ENCODE data around the gene P2RX2.

Gene P2RX2

GRCh38 chr12:132620113-132620898, 1.7 kb downstream of the P2RX2 start:
- no peak for DNase-seq (ENCODE audit: low spot score)

GRCh38 chr12:132620899-132621656, 2.5 kb downstream of the P2RX2 start:
- no peak for DNase-seq (ENCODE audit: low spot score)

GRCh38 chr12:132621657-132622435, 3.3 kb downstream of the P2RX2 start:
- no peak for DNase-seq (ENCODE audit: low spot score)

- peak; percentile 36 for DNase-seq (ENCODE audit: low spot score)
These were observed 4.0 kb downstream of the P2RX2 start for GRCh38 chr12:132622437-132623071.

GRCh38 chr12:132623072-132623869, 4.7 kb downstream of the P2RX2 start:
- no peak for DNase-seq (ENCODE audit: low spot score)

- DNase-seq (ENCODE audit: low spot score), result no peak
These were observed 5.7 kb downstream of the P2RX2 start for GRCh38 chr12:132624186-132624855.

GRCh38 chr12:132624910-132625630, 6.5 kb downstream of the P2RX2 start:
- DNase-seq (ENCODE audit: low spot score), result no peak

- DNase-seq (ENCODE audit: low spot score), result no peak
These were observed 7.3 kb downstream of the P2RX2 start for GRCh38 chr12:132625731-132626430.

- no peak for DNase-seq (ENCODE audit: low spot score)
These were observed 10.8 kb downstream of the P2RX2 start for GRCh38 chr12:132629330-132629729.

- no peak for DNase-seq (ENCODE audit: low spot score)
These were observed 12.1 kb downstream of the P2RX2 start for GRCh38 chr12:132630672-132631071.

GRCh38 chr12:132631666-132632065, 13.1 kb downstream of the P2RX2 start:
- no peak for DNase-seq (ENCODE audit: low spot score)

GRCh38 chr12:132632521-132633228, 14.1 kb downstream of the P2RX2 start:
- DNase-seq (ENCODE audit: low spot score), result no peak

- no peak for DNase-seq (ENCODE audit: low spot score)
These were observed 14.8 kb downstream of the P2RX2 start for GRCh38 chr12:132633398-132633797.

- DNase-seq (ENCODE audit: low spot score), result no peak
These were observed 15.3 kb downstream of the P2RX2 start for GRCh38 chr12:132633901-132634300.

GRCh38 chr12:132634411-132634990, 15.9 kb downstream of the P2RX2 start:
- DNase-seq (ENCODE audit: low spot score), result no peak

- no peak for DNase-seq (ENCODE audit: low spot score)
These were observed 16.7 kb downstream of the P2RX2 start for GRCh38 chr12:132635076-132635955.

GRCh38 chr12:132637811-132638210, 19.2 kb downstream of the P2RX2 start:
- no peak for DNase-seq (ENCODE audit: low spot score)

Measured in putamen (tissue), 1 donor.